RWPE2 (cell line): ENCODE results near the gene WT1.

Source experiments
- ATAC-seq: fragments of 200-7000 bp; cut with Tn5 transposase; 3 replicates; pipeline ENCODE4 v1.9.1; 2021; ENCODE audit warnings: low read depth
- DNase-seq: peaks from one replicate; pipeline ENCODE4 v3.0.0-alpha.2; 2020; ENCODE audit warnings: low spot score
- H3K27ac ChIP-seq: fragments of 450-650 bp; 2 replicates; pipeline ENCODE4 v1.5.1; 2017; ENCODE audit warnings: mild to moderate bottlenecking; ENCODE audit not compliant: poor library complexity, severe bottlenecking
- H3K27me3 ChIP-seq: fragments of 250-450 bp; sonication (Bioruptor Pico); 2 replicates; pipeline ENCODE4 v1.5.1; 2021; ENCODE audit warnings: mild to moderate bottlenecking, moderate library complexity; ENCODE audit not compliant: insufficient read depth, poor library complexity, severe bottlenecking
- H3K36me3 ChIP-seq: fragments of 250-450 bp; sonication (Bioruptor Pico); 2 replicates; pipeline ENCODE4 v1.5.1; 2020; ENCODE audit warnings: low read depth, mild to moderate bottlenecking, moderate library complexity
- H3K4me1 ChIP-seq: fragments of 250-450 bp; sonication (Bioruptor Pico); 2 replicates; pipeline ENCODE4 v1.5.1; 2021; ENCODE audit warnings: mild to moderate bottlenecking, moderate library complexity; ENCODE audit not compliant: insufficient read depth, poor library complexity, severe bottlenecking
- H3K4me3 ChIP-seq: fragments of 250-450 bp; sonication (Bioruptor Pico); 2 replicates; pipeline ENCODE4 v1.5.1; 2021; ENCODE audit warnings: mild to moderate bottlenecking, moderate library complexity; ENCODE audit not compliant: severe bottlenecking
- H3K9me3 ChIP-seq: fragments of 250-450 bp; sonication (Bioruptor Pico); 2 replicates; pipeline ENCODE4 v1.5.1; 2021; ENCODE audit warnings: mild to moderate bottlenecking, moderate library complexity; ENCODE audit not compliant: severe bottlenecking
- TF ChIP-seq, protein P1 (sequence below): fragments of 450-650 bp; IDR thresholded peaks from one replicate; pipeline ENCODE4 v1.5.1; 2017; ENCODE audit warnings: mild to moderate bottlenecking, moderate library complexity; ENCODE audit not compliant: poor library complexity, severe bottlenecking

The WT1 gene

DNA sequence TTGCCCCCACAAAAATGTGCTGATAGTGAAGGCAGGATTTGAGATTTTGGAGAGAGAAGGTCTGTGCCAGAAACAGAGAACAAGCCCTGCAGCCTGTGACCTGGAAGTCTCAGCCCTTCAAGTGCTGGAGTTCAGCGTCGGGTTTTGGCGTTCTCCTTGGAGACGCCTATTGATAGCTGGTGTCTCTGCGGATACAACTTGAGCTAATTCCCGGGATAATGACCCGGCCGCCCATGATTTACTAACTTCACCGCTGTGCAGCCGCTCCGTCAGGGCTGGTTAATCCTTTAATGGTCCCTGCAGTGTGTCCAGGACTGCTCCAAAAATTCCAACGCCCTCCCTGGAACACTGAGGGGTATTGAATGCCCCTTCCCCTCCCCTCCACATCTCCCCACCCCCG, 76.6 kb downstream of the WT1 start:
- ATAC-seq (no peak; the same call in 2 of the 3 replicates), DNase-seq (no peak)
- TF ChIP-seq, protein P1, sequence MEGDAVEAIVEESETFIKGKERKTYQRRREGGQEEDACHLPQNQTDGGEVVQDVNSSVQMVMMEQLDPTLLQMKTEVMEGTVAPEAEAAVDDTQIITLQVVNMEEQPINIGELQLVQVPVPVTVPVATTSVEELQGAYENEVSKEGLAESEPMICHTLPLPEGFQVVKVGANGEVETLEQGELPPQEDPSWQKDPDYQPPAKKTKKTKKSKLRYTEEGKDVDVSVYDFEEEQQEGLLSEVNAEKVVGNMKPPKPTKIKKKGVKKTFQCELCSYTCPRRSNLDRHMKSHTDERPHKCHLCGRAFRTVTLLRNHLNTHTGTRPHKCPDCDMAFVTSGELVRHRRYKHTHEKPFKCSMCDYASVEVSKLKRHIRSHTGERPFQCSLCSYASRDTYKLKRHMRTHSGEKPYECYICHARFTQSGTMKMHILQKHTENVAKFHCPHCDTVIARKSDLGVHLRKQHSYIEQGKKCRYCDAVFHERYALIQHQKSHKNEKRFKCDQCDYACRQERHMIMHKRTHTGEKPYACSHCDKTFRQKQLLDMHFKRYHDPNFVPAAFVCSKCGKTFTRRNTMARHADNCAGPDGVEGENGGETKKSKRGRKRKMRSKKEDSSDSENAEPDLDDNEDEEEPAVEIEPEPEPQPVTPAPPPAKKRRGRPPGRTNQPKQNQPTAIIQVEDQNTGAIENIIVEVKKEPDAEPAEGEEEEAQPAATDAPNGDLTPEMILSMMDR, result no peak
- Histone ChIP-seq H3K4me1 (no peaks in the 10 kb centered on the region), H3K36me3 (no peaks in the 10 kb centered on the region), H3K4me3 (no peak overlapping the region), H3K27me3 (peaks cover 22% of the 10 kb centered on the region), H3K27ac (no peak overlapping the region), H3K9me3 (no peaks in the 10 kb centered on the region)

DNA sequence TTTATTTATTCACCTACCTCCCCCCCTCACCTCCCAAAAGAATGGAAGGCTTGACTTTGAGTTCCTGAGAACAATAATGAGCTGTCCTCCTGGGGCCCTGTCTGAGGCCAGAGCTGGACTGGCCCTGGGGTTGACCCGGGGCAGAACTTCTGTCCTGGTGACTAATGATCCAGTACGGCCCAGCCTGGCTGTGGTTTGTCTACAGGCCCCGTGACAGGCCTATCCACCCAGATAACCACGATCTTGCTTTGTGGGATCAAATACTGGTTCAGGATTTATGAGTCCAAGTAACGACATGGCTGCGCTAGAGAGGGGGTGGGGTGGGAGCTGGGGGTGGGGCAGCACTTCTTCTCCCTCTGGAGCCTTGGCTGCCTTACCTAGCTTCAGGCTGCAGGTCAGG, 81.5 kb downstream of the WT1 start:
- no peak overlapping the region for H3K4me3 ChIP-seq
- H3K9me3 ChIP-seq, result no peaks in the 10 kb centered on the region
- H3K27me3 ChIP-seq, result peaks cover 14% of the 10 kb centered on the region
- H3K4me1 ChIP-seq, result no peaks in the 10 kb centered on the region
- ATAC-seq (no peak), DNase-seq (no peak)
- no peaks in the 10 kb centered on the region for H3K36me3 ChIP-seq
- H3K27ac ChIP-seq, result no peak overlapping the region
- TF ChIP-seq, protein P1, result no peak

DNA sequence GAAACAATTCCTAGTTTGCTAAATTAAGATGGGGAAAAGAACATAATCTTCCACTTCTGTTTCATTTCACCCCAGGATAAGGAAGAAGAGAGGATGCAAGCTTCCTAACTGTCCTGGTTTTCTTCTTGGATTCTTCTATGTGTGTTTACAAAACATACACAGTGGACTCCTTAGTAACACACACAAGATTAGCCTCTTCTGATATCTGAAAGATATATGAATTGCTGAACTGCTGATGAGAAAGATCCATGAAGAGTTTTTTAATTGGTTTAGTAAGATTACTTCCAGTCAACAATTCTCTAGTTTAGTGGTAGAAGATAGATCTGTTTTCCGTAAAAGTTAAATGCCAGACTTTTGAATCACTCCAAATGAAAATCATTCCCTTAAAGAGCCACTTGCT, 86.8 kb downstream of the WT1 start:
- ATAC-seq, result no peak
- no peak for DNase-seq
- no peaks in the 10 kb centered on the region for H3K27me3 ChIP-seq
- H3K27ac ChIP-seq, result no peak overlapping the region
- H3K36me3 ChIP-seq, result no peaks in the 10 kb centered on the region
- H3K9me3 ChIP-seq, result no peaks in the 10 kb centered on the region
- no peaks in the 10 kb centered on the region for H3K4me1 ChIP-seq
- H3K4me3 ChIP-seq, result no peak overlapping the region
- TF ChIP-seq, protein P1, result no peak

DNA sequence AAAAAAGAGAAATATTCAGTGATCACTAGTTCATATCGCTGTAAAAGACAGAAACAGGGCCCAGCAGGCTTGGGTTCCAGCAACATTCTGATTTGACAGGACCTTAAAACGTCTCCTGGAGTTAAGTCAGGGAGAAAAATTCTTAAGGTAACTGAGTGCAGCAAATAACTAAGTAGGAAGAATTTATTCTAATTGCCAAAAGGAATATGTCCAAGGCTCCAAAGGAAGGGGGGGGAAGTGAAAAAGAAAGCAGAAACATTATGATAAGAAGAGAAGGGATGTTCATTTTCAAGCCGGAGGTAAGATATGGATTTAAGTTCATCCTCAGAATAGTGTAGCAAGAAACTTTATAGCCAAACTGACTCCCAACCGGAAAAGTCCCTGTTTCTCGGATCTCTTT, 90.4 kb downstream of the WT1 start:
- Histone ChIP-seq H3K9me3 (no peaks in the 10 kb centered on the region), H3K27me3 (no peaks in the 10 kb centered on the region), H3K4me3 (no peak overlapping the region), H3K36me3 (no peaks in the 10 kb centered on the region), H3K4me1 (no peaks in the 10 kb centered on the region), H3K27ac (no peak overlapping the region)
- TF ChIP-seq, protein P1, result no peak
- ATAC-seq, result no peak
- DNase-seq, result no peak

DNA sequence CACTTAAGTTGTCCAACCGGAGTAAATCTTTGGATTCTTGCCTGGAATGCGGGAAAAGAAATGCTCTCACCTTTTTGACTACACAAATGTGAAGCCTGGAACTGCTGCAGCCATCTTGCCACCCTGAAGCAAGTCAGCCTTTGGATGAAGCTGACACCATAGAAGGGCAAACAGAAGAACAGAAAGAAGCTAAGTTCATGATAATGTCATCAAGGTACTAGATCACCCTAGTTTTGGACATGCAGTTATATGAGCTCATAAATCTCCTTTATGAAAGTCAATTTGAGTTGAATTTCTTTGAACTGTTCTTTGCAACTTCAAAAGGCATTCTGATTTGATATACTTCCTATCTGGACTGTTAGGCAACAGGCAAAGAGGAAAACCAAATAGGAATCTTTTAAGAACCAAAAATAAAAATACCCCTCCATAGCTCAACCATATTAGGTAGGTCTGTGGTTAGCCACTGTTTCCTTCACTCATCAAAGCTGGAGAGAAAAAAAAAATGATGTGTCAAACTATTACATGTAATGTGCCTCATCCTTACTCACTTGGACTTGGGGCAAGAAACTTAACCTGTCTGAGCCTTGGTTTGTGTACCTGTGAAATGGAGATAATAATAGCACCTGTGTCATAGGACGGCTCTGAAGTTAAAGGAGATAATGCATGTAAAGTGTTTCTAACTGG, 91.9 kb downstream of the WT1 start:
- no peak for ATAC-seq
- Histone ChIP-seq H3K9me3 (no peaks in the 10 kb centered on the region), H3K4me1 (no peaks in the 10 kb centered on the region), H3K27ac (no peak overlapping the region), H3K36me3 (no peaks in the 10 kb centered on the region), H3K27me3 (no peaks in the 10 kb centered on the region), H3K4me3 (no peak overlapping the region)
- no peak for DNase-seq
- TF ChIP-seq, protein P1, result no peak
